ENCODE results near the gene ACO2. TPM values are rescaled to one million over a fixed set of nuclear protein-coding genes. Genes with fewer than 3 reads are reported as not detected.

The ACO2 gene
- total and polyA plus RNA-seq, 2 of the 4 experiments (the other 2 are of a cell fraction): 71.3 to 72.9 TPM

GRCh38 chr22:41435560-41435959, 33.4 kb upstream of the ACO2 start:
- WGBS, 2 experiments (ENCODE audit: extremely low coverage in 2 of 2, insufficient read length in 1 of 2): no CpG with 5 or more reads among the region's 4 CpGs
- Histone ChIP-seq H3K36me3 (ENCODE audit: control insufficient read depth, insufficient read depth, low read length) (peaks cover 59% of the 10 kb centered on the region), H2AFZ (replicated peaks; ENCODE audit: low read length, poor library complexity) (no peak overlapping the region), H3K56ac (ENCODE audit: extremely low read depth, insufficient read depth, low read length) (no peak overlapping the region), H3K9me3 (ENCODE audit: control insufficient read depth, insufficient read depth, low read length) (no peaks in the 10 kb centered on the region), H4K20me1 (ENCODE audit: insufficient read depth, low read length) (peaks cover 88% of the 10 kb centered on the region), H3K9ac (ENCODE audit: low read depth, low read length) (no peak overlapping the region), H3K4me3 (ENCODE audit: insufficient read depth, low read depth, low read length) (no peak overlapping the region), H3K4me2 (ENCODE audit: low read depth, low read length) (no peak overlapping the region), H3K9me1 (ENCODE audit: insufficient read depth, low read length) (peaks cover 7% of the 10 kb centered on the region), H3K23ac (ENCODE audit: low read depth, low read length) (no peak overlapping the region), H3K27ac (ENCODE audit: insufficient read depth, low read length) (no peak overlapping the region), H4K5ac (ENCODE audit: low read depth, low read length) (no peak overlapping the region), H2BK15ac (ENCODE audit: low read depth, low read length) (no peak overlapping the region), H2BK20ac (ENCODE audit: low read depth, low read length) (no peak overlapping the region), H2AK9ac (replicated peaks; ENCODE audit: low read depth, low read length, poor library complexity) (no peak overlapping the region), H2BK5ac (ENCODE audit: low read depth, low read length, poor library complexity, severe bottlenecking) (no peak overlapping the region), H2BK120ac (ENCODE audit: low read depth, low read length) (no peak overlapping the region), H2AK5ac (ENCODE audit: low read depth, low read length) (no peak overlapping the region), H3K18ac (ENCODE audit: low read depth, low read length) (no peak overlapping the region), H4K8ac (ENCODE audit: low read depth in 2 of 2, low read length in 2 of 2) (no peak overlapping the region), H3K79me1 (ENCODE audit: low read depth in 1 of 2, low read length in 2 of 2) (peaks cover 30 to 79% of the 10 kb centered on the region in 2 experiments), H3K4ac (ENCODE audit: low read depth, low read length) (no peak overlapping the region), H3K4me1 (ENCODE audit: control insufficient read depth, insufficient read depth, low read length) (no peaks in the 10 kb centered on the region), H4K91ac (ENCODE audit: insufficient read depth, low read depth, low read length) (no peak overlapping the region), H3K14ac (replicated peaks; ENCODE audit: low read depth, low read length) (no peak overlapping the region), H3K27me3 (ENCODE audit: control insufficient read depth, insufficient read depth, low read length) (no peaks in the 10 kb centered on the region)
- ATAC-seq (ENCODE audit: low read depth) (no peak), DNase-seq (no peak)
- in situ Hi-C loops (cut with MboI; ENCODE audit: low sequenced_read_pairs) (no loop called here), intact Hi-C loops (cut with micrococcal nuclease) (no loop called here), dilution Hi-C loops (cut with HindIII; ENCODE audit: low sequenced_read_pairs, unreplicated experiment) (no loop called here)
- no peak for TF ChIP-seq POLR2A (IDR thresholded peaks at IDR 0.05; ENCODE audit: low read depth, low read length)
- no peak for TF ChIP-seq MAZ (IDR thresholded peaks at IDR 0.05; ENCODE audit: borderline replicate concordance, low read depth, low read length)
- no peak for TF ChIP-seq RFX5 (IDR thresholded peaks at IDR 0.05; ENCODE audit: low read depth, low read length)
- TF ChIP-seq CEBPB (IDR thresholded peaks at IDR 0.05; ENCODE audit: low read depth, low read length): no peak
- no peak for TF ChIP-seq ELK1 (IDR thresholded peaks at IDR 0.05; ENCODE audit: borderline replicate concordance, low read depth, low read length)
- no peak for TF ChIP-seq NFE2L2 (IDR thresholded peaks at IDR 0.05; ENCODE audit: low read depth, low read length)
- no peak for TF ChIP-seq CTCF (conservative IDR thresholded peaks at IDR 0.05; ENCODE audit: low read depth, low read length)
- TF ChIP-seq SMC3 (IDR thresholded peaks at IDR 0.05; ENCODE audit: low read depth, low read length): no peak
- no peak for TF ChIP-seq BHLHE40 (IDR thresholded peaks at IDR 0.05; ENCODE audit: low read depth, low read length)
- no TSS peak for BruUV-seq (replicated peaks)
- POLR2A ChIA-PET (ENCODE audit: unreplicated experiment): no interaction called here
- CTCF ChIA-PET: no interaction called here
